ENCODE measurements around the gene GAB3.

GRCh38 chrX:154728431-154729190 lies 22.3 kb downstream of the GAB3 start:
- TF ChIP-seq, protein P1, sequence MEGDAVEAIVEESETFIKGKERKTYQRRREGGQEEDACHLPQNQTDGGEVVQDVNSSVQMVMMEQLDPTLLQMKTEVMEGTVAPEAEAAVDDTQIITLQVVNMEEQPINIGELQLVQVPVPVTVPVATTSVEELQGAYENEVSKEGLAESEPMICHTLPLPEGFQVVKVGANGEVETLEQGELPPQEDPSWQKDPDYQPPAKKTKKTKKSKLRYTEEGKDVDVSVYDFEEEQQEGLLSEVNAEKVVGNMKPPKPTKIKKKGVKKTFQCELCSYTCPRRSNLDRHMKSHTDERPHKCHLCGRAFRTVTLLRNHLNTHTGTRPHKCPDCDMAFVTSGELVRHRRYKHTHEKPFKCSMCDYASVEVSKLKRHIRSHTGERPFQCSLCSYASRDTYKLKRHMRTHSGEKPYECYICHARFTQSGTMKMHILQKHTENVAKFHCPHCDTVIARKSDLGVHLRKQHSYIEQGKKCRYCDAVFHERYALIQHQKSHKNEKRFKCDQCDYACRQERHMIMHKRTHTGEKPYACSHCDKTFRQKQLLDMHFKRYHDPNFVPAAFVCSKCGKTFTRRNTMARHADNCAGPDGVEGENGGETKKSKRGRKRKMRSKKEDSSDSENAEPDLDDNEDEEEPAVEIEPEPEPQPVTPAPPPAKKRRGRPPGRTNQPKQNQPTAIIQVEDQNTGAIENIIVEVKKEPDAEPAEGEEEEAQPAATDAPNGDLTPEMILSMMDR (IDR thresholded peaks at IDR 0.05; ENCODE audit: poor library complexity, severe bottlenecking), result no peak
- TF ChIP-seq, protein P2, sequence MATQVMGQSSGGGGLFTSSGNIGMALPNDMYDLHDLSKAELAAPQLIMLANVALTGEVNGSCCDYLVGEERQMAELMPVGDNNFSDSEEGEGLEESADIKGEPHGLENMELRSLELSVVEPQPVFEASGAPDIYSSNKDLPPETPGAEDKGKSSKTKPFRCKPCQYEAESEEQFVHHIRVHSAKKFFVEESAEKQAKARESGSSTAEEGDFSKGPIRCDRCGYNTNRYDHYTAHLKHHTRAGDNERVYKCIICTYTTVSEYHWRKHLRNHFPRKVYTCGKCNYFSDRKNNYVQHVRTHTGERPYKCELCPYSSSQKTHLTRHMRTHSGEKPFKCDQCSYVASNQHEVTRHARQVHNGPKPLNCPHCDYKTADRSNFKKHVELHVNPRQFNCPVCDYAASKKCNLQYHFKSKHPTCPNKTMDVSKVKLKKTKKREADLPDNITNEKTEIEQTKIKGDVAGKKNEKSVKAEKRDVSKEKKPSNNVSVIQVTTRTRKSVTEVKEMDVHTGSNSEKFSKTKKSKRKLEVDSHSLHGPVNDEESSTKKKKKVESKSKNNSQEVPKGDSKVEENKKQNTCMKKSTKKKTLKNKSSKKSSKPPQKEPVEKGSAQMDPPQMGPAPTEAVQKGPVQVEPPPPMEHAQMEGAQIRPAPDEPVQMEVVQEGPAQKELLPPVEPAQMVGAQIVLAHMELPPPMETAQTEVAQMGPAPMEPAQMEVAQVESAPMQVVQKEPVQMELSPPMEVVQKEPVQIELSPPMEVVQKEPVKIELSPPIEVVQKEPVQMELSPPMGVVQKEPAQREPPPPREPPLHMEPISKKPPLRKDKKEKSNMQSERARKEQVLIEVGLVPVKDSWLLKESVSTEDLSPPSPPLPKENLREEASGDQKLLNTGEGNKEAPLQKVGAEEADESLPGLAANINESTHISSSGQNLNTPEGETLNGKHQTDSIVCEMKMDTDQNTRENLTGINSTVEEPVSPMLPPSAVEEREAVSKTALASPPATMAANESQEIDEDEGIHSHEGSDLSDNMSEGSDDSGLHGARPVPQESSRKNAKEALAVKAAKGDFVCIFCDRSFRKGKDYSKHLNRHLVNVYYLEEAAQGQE (IDR thresholded peaks at IDR 0.05; ENCODE audit: borderline replicate concordance), result no peak
- TF ChIP-seq MXI1 (conservative IDR thresholded peaks at IDR 0.05; ENCODE audit: poor library complexity, severe bottlenecking), result no peak
